Fibroblast of lung (primary cell): Measurements from ENCODE around the gene RAC2.

Experiments used
- CTCF ChIP-seq, 2 donors: IDR thresholded peaks in 1 of 2; conservative IDR thresholded peaks in 1 of 2; 1 replicate in 1 of 2; 2 replicates in 1 of 2; pipeline ENCODE4 v1.5.1; 2011 to 2012; ENCODE audit warnings: low read length in 2 of 2, control low read depth in 1 of 2, inconsistent platforms in 1 of 2, low read depth in 1 of 2, mild to moderate bottlenecking in 1 of 2
- EZH2 ChIP-seq: IDR thresholded peaks from 2 replicates; pipeline ENCODE4 v1.5.1; 2012; ENCODE audit warnings: low read length, control low read depth, mild to moderate bottlenecking; ENCODE audit errors: missing control alignments

- no peak for TF ChIP-seq CTCF (conservative IDR thresholded peaks at IDR 0.05 in 1 of 2, IDR thresholded peaks at IDR 0.05 in 1 of 2; ENCODE audit: low read depth in 1 of 2, low read length in 2 of 2)
- no peak for TF ChIP-seq EZH2
Measured at GRCh38 chr22:37292641-37293040, 48.6 kb upstream of the RAC2 start.
